Amygdala (tissue), 56 donors: ENCODE results near the gene LHX2.
A peak's percentile ranks its signal among the peaks of the same experiment; 100 is the strongest.

Source experiments
- DNase-seq, 56 donors: peaks; one replicate each; lab custom pipeline; 2025; lab: John Stamatoyannopoulos, UW

LHX2 gene

GRCh38 chr9:123998970-123999621 is 12.5 kb upstream of the LHX2 start:
- no peak for DNase-seq

- no peak for DNase-seq
These were observed 11.9 kb upstream of the LHX2 start for GRCh38 chr9:123999661-124000060.

- DNase-seq: no peak
These were observed 11.3 kb upstream of the LHX2 start for GRCh38 chr9:124000161-124000783.

GRCh38 chr9:124000784-124001457 is 10.6 kb upstream of the LHX2 start:
- DNase-seq: no peak

GRCh38 chr9:124001458-124001799 is 10.1 kb upstream of the LHX2 start:
- no peak for DNase-seq

GRCh38 chr9:124001866-124002525 is 9.6 kb upstream of the LHX2 start:
- DNase-seq: no peak

GRCh38 chr9:124003636-124004349 is 7.8 kb upstream of the LHX2 start:
- DNase-seq: no peak

- no peak for DNase-seq
These were observed 7.0 kb upstream of the LHX2 start for GRCh38 chr9:124004593-124004992.

- DNase-seq: no peak
These were observed 6.4 kb upstream of the LHX2 start for GRCh38 chr9:124005029-124005771.

GRCh38 chr9:124006448-124007361 is 4.9 kb upstream of the LHX2 start:
- DNase-seq: peak in 4 of 56 donors; percentile 20 to 40 (median 39)

GRCh38 chr9:124007565-124008302 is 3.8 kb upstream of the LHX2 start:
- no peak for DNase-seq

- DNase-seq: no peak
These were observed 3.3 kb upstream of the LHX2 start for GRCh38 chr9:124008303-124008693.

GRCh38 chr9:124008694-124009530 is 2.7 kb upstream of the LHX2 start:
- no peak for DNase-seq

- no peak for DNase-seq
These were observed 1.9 kb upstream of the LHX2 start for GRCh38 chr9:124009531-124010217.

- no peak for DNase-seq
These were observed 1.3 kb upstream of the LHX2 start for GRCh38 chr9:124010303-124010664.

- DNase-seq: peak in 1 of 56 donors; percentile 68
These were observed 775 bp upstream of the LHX2 start for GRCh38 chr9:124010665-124011321.
